Measurements from ENCODE around the gene SUDS3.
"Not testable (repeated sequence)": the region's sequence is repeated elsewhere in the genome, so short reads cannot be mapped to it uniquely, and the experiment has no call there.

The SUDS3 gene

GRCh38 chr12:118398524-118398923, 22.2 kb downstream of the SUDS3 start:
- no peak for DNase-seq

GRCh38 chr12:118398940-118399339, 22.6 kb downstream of the SUDS3 start:
- DNase-seq: no peak

GRCh38 chr12:118402251-118402650, 25.9 kb downstream of the SUDS3 start:
- no peak for DNase-seq

GRCh38 chr12:118404876-118405521, 28.6 kb downstream of the SUDS3 start:
- peak; percentile 59 for DNase-seq

- not testable (repeated sequence) for DNase-seq
These were observed 31.9 kb downstream of the SUDS3 start for GRCh38 chr12:118408241-118408640.

- DNase-seq: no peak
These were observed 33.5 kb downstream of the SUDS3 start for GRCh38 chr12:118409834-118410233.

- no peak for DNase-seq
These were observed 41.6 kb downstream of the SUDS3 start for GRCh38 chr12:118417942-118418341.

GRCh38 chr12:118418385-118419057, 42.2 kb downstream of the SUDS3 start:
- no peak for DNase-seq

- no peak for DNase-seq
These were observed 44.3 kb downstream of the SUDS3 start for GRCh38 chr12:118420673-118421072.

- no peak for DNase-seq
These were observed 48.5 kb downstream of the SUDS3 start for GRCh38 chr12:118424884-118425283.

GRCh38 chr12:118425364-118425763, 49.0 kb downstream of the SUDS3 start:
- DNase-seq: no peak

- no peak for DNase-seq
These were observed 51.5 kb downstream of the SUDS3 start for GRCh38 chr12:118427819-118428218.

GRCh38 chr12:118428643-118429042, 52.3 kb downstream of the SUDS3 start:
- DNase-seq: no peak

- no peak for DNase-seq
These were observed 53.5 kb downstream of the SUDS3 start for GRCh38 chr12:118429688-118430383.

GRCh38 chr12:118430516-118430915, 54.2 kb downstream of the SUDS3 start:
- DNase-seq: no peak

- no peak for DNase-seq
These were observed 56.6 kb downstream of the SUDS3 start for GRCh38 chr12:118432812-118433545.

GRCh38 chr12:118436002-118436730, 59.8 kb downstream of the SUDS3 start:
- DNase-seq: peak; percentile 21

GRCh38 chr12:118436986-118437385, 60.6 kb downstream of the SUDS3 start:
- DNase-seq: no peak

GRCh38 chr12:118439068-118439467, 62.7 kb downstream of the SUDS3 start:
- no peak for DNase-seq

GRCh38 chr12:118446247-118446646, 69.9 kb downstream of the SUDS3 start:
- DNase-seq: no peak

GRCh38 chr12:118447181-118447580, 70.8 kb downstream of the SUDS3 start:
- no peak for DNase-seq

- no peak for DNase-seq
These were observed 72.0 kb downstream of the SUDS3 start for GRCh38 chr12:118448341-118448740.

- DNase-seq: no peak
These were observed 79.0 kb downstream of the SUDS3 start for GRCh38 chr12:118455327-118455726.
